Measurements from ENCODE around the gene ISG15.
A peak's percentile ranks its signal among the peaks of the same experiment; 100 is the strongest.
"Not testable (repeated sequence)": the region's sequence is repeated elsewhere in the genome, so short reads cannot be mapped to it uniquely, and the experiment has no call there.

Gene ISG15

DNA sequence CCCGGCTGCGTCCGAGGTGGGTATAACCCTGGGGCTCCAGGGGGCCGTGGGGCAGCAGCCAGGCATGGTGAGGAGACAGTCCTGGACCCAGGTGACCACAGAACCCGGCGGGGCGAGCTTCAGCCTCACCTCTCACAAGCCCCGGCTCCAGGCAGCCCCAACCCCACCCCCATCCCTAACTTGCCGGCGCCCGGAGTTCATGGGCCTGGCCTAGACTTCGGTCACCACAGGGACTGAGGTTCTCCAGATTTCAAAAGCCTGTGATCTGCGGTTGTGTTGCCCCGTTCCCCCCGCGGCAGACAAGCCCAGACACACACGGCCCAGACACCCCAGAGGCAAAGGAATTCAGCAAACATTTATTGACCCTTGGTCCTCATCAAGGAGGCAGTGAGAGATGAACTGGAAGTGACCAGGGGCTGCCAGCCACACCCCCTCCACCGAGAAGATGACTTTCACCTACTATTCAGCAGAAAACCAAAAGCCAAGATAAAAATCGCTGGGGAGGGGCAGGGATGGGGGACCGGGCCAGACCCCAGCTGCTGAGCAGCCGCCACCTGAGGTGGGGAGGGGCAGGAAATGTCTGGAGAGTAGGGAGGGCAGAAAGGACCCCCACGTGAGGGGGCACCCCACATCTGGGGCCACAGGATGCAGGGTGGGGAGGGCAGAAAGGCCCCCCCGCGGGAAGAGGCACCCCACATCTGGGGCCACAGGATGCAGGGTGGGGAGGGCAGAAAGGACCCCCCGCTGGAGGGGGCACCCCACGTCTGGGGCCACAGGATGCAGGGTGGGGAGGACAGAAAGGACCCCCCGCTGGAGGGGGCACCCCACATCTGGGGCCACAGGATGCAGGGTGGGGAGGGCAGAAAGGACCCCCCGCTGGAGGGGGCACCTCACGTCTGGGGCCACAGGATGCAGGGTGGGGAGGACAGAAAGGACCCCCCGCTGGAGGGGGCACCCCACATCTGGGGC lies 17.3 kb upstream of the ISG15 start:
- no peak for DNase-seq

DNA sequence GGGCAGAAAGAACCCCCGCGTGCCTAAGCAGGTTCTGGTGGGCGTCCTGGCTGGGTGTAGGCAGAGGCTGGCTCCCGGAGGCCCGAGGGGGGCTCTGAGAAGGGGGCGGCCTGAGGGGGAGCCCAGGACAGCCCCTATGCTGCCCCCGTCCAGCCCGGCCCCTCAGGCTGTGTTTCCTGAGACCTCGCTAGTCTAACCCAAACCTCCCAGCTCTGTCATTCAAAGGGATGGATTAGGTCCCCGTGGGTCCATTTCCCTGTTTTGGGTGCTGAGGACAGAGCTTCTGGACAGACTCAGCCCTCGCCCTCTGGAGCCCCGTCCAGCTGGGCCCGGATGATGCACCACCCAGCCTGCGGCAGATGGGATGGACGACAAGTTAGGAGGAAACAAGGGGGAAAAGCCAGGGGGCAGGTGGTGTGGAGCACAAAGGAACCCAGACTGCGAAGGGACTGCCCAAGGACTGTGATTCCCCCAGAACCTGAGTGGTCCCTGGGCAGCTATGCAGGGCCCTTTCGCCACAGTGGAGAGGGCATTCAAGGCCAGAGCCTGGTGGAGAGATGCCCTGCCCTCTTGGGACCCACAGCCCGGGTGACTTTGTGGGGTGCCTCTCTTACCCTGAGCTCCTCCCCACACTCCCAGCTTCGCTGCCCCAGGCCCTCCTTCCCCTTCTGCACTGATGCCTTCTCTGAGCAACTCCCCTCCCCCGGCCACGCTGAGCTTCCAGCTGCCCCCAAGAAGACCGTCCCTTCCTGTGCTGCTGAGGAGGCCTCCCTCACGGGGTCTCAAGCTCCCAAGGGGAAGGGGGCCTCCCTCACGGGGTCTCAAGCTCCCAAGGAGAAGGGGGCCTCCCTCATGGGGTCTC lies 16.2 kb upstream of the ISG15 start:
- DNase-seq = no peak

DNA sequence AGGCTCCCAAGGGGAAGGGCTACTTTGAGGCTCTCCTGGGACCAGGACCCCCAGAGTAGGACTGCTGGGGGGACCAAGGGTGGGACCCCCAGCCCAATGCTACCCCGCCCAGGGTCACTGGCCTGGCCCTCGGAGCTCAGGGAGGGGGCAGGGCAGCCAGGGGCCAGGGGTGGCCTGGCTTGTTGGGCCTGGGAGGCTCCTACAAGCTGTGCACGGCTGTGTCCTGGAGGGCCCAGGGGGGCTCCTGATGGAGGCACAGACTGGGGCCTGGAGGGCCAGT lies 15.6 kb upstream of the ISG15 start:
- DNase-seq = no peak

DNA sequence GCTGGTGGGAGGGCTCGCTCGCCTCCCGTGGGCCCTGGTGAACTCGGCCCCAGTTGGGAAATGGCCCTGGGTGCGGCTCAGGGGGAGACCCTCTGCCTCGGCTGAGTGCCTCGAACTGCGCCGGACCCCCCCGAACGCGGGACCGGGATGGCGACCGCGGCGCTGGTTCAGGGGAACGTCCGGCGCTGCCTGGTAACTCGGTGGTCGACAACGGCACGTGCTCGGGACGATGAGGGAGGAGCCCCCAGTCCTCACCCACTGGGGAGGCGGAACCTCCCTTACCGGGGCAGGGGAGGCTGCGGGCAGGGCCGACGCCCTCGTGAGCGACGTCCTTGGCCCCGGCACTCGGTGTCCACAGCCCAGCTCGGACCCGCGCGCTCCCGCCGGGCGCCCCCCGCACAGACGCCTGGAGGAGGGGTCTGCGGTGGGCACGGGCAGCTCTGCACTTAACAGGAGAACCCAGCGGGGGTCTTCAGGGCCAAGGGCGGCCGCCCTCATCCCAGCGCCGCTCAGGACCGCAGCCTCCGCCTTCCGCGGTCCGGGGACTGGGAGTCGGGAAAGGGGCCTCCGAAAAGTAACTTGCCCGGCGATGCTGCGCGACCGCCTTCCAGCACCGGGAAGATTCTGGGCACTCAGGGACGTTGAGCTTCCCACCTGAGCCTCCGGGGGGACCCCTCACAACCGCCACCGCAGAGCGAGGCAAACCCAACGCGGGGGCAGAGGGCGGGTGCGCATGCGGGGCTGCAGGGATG lies 15.1 kb upstream of the ISG15 start:
- no peak for DNase-seq

DNA sequence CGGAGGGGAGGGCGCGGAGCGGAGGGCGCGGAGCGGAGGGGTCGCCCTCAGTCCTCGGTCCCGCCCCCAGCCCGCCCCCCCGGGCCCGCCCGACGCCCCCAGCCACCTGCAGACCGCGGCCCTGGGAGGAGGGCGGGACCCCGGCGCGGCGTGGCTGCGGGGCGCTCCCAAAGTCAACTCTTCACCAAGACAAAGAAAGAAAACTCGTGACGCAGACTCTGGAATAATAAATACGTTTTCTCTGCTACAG lies 14.6 kb upstream of the ISG15 start:
- DNase-seq = no peak

DNA sequence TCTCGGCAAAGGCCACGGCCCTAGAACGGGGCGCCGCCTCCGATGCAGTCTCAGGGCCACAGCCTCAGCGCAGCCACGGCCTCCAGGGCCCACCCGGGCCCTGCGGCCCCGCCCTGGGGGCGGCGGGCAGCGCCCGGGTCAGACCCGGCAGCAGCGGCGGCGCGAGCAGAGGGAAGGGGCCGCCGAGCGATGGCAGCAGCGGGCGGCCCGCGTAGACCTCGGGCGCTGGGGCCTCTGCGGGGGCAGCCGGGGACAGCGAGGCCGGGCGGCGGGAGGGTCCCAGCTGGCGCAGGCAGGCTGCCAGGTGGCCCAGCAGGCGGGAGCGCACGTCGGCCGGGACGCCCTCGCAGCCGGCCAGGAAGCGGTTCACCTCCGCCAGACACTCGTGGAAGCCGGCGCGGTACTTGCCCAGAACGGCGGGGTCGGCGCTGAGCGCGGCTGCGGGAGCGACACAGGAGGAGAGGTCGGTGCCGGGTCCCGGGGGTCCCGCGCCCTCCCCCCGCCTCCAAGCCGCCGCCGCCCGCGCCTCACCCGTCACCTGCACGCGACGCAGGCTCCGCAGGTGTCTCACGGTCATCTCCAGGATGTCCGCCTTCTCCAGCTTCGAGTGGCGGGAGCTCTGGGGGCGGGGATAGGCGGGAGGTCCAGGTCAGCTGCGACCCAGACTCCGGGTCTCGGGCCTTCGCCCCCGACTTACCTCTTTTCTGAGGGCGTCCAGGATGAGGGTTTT lies 14.1 kb upstream of the ISG15 start:
- no peak for DNase-seq

DNA sequence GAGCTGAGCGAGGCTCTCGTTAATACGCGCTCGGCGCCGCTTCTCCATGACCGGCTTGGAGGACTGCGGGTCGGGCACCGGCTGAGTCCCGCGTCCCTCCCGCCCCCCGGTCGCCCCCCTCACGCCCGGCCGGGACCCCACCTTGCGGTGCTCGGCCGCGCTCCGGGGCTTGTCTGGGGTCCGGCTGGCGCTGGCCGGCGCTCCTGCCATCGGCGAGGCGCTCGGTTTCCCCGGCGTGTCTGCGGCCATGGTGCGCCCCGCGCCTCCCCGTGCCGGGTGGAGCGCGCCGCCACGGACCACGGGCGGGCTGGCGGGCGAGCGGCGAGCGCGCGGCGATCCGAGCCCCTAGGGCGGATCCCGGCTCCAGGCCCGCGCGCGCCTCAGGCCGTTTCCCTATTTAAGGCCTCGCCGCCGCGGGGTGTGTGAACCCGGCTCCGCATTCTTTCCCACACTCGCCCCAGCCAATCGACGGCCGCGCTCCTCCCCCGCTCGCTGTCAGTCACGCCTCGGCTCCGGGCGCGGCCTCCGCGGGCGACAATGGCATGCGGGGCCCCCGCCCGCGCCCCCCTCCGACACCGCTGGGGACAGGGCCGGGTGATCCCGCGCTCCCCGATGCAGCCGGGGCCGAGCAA lies 13.5 kb upstream of the ISG15 start, which contains the start of gene HES4:
TSS of gene HES4 (minus strand) at position 373 of the 632 bp plus-strand sequence. CDS start at position 249, 124 bp downstream.
- peak; percentile 64 for DNase-seq

DNA sequence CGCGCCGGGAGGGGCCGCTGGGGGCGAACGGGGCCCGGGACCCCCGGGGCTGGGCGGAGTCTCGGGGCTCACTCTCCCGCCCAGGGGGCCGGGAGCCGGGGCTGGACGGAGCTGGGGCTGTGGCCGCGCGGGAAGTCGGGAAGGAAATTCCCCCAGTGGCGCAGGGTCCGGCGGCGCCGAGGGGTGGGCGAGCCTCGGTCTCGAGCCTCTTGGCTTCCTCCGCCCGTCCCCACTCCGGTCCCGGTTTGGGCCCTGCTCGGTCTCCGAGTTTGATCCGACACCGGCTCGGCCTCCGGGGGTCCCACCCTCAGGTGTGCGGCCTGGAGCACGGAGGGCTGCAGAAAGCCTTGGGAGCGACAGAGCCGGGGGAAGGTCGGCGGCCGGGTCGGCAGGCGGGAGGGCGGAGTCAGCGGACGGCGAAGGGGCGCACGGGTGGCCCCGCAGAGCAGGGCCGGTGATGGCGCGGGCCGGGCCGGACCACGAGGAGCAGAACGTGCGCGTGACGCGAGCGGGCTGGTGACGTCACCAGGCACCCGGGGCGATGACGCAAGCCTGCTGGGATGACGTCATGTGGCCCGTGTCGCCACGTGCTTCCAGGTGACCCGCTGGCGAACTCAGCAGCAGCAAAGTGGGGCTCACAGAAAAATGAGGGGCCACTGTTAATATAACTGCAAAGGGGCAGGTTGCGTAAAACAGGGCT lies 12.8 kb upstream of the ISG15 start:
- DNase-seq = peak; percentile 70

DNA sequence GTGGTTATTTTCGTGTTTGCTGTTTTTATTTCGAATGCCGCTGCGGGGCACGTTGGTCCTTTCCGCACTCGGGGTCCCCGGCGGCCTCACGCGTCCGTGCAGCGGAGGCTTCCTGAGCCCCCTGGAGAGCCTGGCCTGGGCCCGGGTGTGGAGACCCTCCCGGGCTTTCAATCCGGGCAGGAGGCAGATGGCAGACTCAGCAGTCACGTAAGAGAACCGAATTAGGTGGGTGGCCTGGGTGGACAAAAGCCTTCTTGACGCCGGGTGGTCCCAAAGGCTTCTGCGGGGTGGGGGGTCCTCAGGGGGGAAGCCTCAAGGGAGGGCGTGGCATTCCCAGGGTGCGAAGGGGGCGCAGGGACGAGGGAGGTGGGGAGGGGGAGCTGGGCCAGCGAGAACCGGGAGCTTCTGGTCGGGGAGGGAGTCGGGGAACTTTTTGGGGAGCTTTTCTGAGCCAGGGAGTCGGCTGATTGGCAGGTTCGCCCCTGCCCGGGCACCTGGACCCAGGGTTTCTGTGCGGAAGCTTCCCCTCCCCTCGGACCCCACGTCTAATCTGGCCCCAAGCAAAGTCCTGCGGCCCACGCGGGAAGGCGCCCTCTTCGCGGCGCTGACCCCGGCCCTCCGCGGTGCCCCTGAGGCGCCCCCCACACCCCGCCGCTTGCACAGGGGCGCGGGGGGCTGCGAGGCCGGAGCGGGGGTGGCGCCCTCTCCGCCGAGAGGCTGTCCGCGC lies 12.1 kb upstream of the ISG15 start:
- DNase-seq = no peak

DNA sequence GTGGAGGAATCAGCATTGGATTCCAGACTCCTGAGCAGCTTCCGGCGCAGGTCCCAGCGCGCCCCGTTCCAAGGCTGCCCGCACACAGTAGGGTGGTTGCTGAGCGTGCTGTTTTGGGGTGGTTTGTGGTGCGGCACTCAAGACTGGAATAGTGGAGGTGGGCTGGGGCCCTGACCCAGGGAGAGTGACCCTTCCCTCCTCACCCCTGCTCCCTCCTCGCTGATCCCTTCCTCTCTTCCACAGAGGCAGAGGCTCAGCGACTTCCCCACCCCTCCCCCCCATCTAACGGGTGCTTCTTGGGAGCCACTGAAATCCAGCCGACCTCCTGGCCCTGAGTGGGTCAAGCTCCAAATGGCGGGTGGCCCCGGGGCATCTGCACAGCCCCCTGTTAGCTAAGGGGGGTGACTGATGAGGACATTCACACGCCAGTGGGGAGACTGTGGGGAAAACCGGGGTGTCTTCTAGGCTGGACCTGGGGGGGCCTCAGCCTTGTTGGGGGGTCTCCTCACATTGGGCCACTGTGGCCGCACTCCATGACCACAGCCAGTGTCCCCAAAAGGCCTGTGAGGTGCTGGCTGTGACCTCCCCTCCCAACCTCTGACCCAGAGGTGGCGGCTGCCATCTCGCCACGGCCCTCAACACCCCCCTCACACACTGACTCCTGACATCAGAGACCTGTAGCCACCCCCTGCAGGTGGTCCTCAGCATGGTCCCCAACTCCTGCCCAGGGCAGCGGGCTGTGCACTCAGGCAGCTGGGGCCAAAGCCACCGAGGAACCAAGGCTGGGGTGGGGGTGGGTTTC lies 9.5 kb upstream of the ISG15 start:
- no peak for DNase-seq

DNA sequence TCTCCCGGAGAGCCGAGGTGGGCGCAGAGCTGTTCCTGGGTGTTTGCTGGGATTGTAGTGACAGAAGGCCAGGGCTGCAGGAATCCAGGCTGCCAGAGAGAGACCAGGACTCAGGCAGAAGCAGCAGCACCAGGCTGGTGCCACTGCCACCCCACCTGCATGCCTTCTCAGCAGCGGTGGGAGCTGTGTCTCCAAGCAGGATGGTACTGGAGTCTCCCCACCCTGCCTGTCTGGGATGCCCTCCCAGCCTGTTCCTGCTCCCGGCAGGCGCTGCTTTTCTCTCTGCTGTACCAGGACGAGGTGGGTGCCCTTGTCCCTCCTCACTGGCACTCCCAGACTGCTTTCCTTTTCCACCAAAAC lies 8.9 kb upstream of the ISG15 start:
- DNase-seq = no peak

DNA sequence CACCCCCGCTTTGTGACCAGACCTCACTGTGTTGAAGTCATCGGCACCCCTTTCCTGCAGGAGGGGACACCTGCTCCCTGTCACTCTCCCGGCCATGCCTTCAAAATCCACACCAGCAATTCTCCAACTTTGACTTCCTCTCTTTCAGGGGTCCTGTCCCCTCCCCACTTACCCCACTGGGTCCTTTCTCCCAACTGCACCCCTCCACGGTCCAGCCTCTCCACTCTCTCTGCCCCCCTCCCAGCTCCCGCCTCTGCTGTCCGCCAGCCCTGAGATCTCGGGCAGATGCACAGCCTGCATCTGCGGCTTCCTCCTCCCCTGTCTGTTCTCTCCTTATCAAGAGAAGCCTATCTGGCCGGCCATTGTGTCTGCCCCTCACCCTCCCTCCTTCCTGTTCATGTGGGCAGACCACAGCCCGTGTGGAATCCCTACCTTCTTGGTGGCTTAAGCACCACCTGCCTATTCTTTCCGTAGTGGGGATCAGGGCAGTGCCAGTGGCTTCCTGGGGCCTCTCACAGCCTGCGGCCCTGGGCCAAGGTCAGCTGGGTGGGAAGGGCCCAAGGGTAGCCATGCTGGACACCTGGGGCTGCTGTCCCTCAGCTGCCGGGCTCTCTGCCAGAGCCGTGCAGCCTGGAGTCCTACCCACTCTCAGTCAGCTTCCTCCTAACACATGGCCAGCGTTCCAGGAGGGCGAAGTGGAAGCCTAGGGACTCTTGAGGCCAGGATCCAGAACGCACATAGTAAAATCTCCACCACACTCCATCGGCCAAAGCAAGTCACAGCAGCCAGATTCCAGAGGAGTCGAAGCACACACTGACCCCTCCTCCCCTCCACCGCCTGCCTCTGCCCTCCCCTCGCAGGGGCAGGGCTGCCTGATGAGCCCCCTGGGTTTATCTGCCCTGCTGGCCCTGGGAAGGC lies 8.3 kb upstream of the ISG15 start:
- DNase-seq = no peak

DNA sequence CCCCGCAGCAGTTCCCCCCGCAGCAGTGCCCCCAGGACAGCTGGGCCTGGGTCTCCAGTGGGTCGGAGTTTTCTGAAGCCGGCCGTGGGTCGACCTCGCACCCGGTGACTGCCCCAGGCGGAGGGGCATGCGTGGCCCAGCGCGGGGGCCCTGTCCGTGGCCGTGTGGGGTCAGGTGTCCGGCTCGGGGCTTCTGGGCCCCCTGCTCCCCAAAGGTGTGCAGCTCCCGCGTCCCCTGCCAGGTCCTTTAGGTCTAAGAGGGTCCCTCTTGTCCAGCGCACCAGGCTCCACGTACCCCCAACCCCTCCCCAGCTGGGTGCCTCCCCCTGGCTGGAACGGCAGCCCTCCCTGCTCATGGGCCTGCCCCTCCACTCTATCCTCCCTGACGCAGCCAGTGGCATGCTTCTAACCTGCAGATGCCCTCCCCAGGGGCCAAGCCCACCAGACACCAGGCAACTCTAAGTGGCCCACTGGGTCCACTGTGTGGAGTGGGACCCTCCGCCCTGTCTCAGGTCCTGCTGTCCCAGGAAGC lies 7.5 kb upstream of the ISG15 start:
- DNase-seq = no peak

DNA sequence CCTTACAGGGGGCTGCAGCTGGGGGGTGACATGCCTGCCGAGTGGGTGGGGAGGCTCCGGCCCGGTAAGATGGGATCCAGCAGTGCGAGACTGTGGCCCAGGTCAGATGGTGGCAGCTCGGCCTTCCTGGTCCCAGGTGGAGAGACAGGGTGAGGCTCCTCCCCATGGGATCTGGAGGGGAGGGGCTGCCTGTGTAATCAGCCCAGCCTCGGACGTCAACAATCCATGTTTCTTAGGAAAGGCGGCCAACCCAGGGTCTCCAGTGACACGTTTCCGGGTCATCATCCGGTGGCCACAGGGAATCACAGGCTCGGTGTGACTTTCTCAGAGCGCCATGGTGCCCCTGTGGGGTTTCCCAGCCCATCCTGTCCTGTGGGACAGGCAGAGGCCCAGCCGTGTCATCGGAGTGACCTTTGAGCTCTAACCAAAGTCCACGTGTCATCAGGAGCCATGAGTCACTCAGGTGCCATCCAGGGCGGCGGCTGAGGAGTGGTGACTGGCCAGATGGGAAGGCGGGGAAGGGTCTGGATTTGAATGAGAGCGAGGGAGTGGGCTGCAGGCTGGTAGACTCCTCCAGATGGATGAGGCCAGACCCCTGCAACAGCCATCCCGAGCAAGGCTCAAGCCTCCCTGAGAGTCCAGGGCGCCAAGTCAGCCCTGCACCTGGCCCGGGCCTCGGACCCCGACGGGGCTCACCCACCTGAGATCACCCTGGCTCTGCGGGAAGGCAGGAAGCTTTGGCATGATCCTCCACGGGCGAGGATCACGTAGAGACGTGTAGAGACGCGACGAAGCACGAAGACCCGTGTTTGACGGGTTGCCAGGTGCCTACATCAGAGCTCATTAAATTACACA lies 6.8 kb upstream of the ISG15 start:
- no peak for DNase-seq

DNA sequence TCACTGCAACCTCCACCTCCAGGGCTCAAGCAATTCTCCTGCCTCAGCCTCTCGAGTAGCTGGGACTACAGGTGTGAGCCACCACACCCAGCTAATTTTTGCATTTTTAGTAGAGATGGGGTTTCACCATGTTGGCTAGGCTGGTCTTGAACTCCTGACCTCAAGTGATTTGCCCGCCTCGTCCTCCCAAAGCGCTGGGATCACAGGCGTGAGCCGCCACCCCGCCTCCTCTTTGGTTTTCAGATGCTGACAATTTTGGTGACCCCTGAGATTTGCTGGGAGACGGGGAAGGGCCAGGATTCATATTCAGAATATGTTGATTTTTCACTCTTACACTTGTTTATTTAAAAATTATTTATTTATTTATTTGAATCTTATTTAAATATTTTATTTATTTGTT lies 3.2 kb upstream of the ISG15 start:
- not testable (repeated sequence) for DNase-seq

DNA sequence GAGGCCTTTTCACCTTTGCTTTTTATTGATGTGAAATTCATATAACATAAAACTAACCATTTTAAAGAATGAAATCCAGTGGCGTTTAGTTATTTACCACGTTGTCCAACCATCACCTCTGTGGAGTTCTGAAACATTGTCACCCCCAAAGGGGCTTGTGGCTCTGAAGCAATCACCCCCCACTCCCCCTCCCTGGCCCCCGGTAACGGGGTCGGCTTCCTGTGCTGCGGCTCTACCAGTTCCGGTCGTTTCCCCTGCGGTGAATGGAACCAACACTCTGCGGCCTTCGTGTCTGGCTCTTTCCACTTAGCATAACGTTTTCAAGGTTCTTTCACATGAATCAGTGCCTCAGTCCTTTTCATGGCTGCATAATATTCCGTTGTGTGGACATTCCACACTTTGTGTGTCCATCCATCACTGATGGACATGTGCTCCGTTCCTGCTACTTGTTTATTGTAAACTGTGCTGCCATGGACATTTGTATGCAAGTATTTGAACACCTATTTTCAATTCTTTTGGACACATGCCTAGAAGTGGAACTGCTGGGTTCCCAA lies 1.8 kb upstream of the ISG15 start:
- DNase-seq = no peak

DNA sequence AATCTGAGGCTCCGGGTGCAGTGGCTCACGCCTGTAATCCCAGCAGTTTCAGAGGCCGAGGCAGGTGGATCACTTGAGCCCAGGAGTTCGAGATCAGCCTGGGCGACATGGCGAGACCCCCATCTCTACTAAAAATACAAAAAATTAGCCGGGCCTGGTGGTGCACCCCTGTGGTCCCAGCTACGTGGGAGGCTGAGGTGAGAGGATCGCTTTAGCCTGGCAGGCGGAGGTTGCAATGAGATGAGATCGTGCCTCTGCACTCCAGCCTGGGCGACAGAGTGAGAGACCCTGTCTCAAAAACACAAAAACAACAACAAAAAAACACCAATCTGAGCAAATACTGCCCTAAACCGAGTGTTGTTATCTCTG lies 577 bp upstream of the ISG15 start:
- DNase-seq = not testable (repeated sequence)

All from activated naive CD4-positive, alpha-beta T cell treated with Interleukin-2 at 50 U/mL for 16 hours (primary cell).